Left forelimb (tissue), 1 donor: ENCODE measurements around the gene KIF6.
"Not testable (repeated sequence)": the region's sequence is repeated elsewhere in the genome, so short reads cannot be mapped to it uniquely, and the experiment has no call there.

Experiments used
- DNase-seq: peaks from one replicate; pipeline ENCODE4 v3.0.0-alpha.2; 2018; ENCODE audit warnings: low spot score

The KIF6 gene

GRCh38 chr6:39553029-39553428 lies 172.2 kb downstream of the KIF6 start:
- DNase-seq: no peak

DNA sequence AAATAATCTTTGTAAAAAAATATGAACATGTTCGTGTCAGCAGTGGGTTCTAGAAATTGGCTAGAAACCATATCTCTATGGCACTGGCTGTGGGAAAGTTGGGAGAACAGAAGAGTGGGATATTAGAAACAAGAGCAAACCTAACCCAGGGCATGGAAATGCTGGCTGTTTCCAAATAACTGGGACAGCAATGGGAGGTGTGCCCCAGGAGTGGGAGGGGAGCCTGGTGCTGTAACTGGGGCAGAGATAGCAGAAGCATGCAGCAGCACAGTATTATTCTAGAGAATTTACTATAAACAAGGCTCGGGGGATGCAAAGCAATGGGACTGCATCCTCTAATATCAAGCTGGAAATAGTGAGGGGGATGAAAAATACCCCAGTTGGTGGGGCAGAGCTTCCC lies 175.0 kb downstream of the KIF6 start:
- DNase-seq: no peak

DNA sequence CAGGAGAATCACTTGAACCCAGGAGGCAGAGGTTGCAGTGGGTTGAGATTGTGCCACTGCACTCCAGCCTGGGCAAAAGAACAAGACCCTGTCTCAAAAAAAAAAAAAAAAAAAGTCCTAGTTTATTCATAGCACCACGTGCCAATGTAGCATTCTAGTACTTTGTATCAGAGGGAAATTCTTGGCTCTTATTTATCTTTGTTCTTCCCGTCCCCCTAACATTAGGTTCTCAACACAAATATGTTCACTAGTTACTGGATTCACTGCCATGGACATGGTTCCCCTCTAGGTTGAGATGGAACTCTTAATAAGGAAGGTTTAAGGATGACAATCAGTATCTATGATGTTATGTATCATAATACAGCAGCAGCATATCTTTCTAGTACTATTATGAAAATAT lies 178.5 kb downstream of the KIF6 start:
- no peak for DNase-seq

GRCh38 chr6:39543950-39544349 lies 181.3 kb downstream of the KIF6 start:
- DNase-seq: no peak

DNA sequence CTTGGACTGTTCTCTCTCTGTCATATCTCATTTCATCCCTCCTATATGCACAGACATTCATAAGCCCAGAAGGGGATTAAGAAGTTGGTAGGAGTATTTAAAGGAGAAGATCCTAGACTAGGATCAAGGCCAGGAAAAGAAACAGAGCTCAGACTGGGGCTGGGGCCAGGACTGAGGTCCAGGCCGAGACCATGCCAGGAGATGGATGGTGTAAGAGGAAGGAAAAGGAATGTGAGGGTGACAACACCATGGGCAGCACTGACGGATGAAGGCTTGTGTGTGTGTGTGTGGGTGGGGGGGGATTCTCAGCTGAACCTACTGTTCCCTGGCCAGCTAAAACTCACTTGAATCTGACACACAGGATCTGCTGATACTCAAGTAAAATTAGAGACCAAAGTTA lies 182.1 kb downstream of the KIF6 start:
- no peak for DNase-seq

- DNase-seq: no peak
Observed at GRCh38 chr6:39540454-39540853, 184.8 kb downstream of the KIF6 start.

DNA sequence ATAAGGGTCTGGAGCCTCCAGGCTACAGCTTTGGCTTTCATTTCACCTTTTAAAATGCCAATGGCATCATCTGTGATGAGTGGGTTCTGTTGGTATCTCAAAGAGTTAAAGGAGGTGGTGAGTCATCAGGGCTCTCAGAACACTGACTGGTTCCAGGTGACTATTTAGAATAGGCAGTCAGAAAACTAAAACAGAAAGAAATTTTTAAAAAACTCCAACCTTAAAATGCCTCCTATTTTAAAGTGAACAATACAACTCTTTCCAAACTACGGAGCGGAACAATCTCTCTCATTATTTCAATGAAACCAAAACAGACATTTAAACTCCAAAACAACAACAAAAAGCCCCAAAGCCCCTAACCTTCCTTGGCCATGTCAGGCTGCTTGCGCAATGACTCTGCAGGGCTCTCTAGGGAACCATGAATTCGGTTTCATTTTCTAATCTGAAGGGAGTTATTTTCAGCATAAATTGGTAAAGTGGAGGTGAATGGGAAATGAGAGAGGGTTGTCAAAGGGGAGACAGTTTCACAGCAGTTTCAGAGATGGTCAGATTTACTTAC lies 194.9 kb downstream of the KIF6 start:
- no peak for DNase-seq

GRCh38 chr6:39527792-39528564 lies 197.2 kb downstream of the KIF6 start:
- no peak for DNase-seq

- no peak for DNase-seq
Observed at GRCh38 chr6:39524007-39524406, 201.2 kb downstream of the KIF6 start.

- DNase-seq: no peak
Observed at GRCh38 chr6:39521958-39522357, 203.2 kb downstream of the KIF6 start.

GRCh38 chr6:39520916-39521315 lies 204.3 kb downstream of the KIF6 start:
- no peak for DNase-seq

- no peak for DNase-seq
Observed at GRCh38 chr6:39520411-39520810, 204.8 kb downstream of the KIF6 start.

DNA sequence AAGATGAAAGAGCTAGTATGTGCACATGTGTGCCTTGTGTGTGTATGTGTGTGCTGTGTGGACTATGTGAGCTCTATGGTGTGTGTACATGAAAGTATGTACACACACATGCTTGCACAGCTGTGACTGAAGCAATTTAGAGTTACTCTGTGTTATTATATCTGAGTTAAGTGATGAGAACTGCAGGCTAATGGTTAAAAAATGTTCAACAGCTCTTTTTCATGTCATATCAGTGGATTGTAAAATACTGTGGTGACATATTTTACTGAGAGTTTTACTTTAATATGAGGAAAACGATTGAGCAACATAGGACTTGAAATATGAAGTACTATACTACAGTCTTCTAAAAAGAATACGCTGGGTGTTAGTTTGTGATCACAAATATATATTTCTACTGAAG lies 207.0 kb downstream of the KIF6 start:
- DNase-seq: no peak

- no peak for DNase-seq
Observed at GRCh38 chr6:39517756-39518155, 207.5 kb downstream of the KIF6 start.

GRCh38 chr6:39516471-39516870 lies 208.7 kb downstream of the KIF6 start:
- DNase-seq: no peak

DNA sequence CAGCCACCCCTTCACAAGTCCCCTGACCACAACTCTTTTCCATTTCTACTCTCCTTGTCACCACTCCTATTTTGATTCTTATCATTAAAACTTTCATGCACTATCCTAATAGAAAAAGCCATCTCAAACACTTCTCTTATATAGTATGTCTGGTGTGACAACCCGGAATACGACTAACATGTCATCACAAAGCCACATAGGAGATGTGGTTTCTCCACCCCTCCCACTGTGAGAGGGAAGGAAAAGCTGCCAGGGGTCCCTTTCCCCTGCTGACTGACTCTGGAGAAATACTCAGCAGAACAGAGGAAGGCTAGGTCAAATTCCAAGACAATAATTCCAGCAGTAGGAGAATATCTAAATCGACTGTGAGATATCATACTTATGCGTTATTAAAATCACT lies 209.7 kb downstream of the KIF6 start:
- no peak for DNase-seq

- no peak for DNase-seq
Observed at GRCh38 chr6:39515006-39515405, 210.2 kb downstream of the KIF6 start.

GRCh38 chr6:39509831-39510230 lies 215.4 kb downstream of the KIF6 start:
- DNase-seq: not testable (repeated sequence)

DNA sequence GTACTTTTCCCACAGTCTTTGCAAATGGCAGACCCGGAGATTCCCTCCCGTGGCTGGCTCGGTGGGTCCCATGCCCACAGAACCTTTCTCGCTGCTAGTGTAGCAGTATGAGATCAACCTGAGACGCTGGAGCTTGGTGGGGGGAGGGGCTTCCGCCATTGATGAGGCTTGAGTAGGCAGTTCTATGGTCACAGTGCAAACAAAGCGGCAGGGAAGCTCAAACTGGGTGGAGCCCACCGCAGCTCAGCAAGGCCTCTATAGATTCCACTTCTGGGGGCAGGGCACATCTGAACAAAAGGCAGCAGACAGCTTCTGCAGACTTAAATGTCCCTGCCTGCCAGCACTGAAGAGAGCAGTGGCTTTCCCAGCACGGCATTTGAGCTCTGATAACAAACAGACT lies 216.7 kb downstream of the KIF6 start:
- DNase-seq: no peak

GRCh38 chr6:39507331-39507998 lies 217.7 kb downstream of the KIF6 start:
- DNase-seq: no peak

DNA sequence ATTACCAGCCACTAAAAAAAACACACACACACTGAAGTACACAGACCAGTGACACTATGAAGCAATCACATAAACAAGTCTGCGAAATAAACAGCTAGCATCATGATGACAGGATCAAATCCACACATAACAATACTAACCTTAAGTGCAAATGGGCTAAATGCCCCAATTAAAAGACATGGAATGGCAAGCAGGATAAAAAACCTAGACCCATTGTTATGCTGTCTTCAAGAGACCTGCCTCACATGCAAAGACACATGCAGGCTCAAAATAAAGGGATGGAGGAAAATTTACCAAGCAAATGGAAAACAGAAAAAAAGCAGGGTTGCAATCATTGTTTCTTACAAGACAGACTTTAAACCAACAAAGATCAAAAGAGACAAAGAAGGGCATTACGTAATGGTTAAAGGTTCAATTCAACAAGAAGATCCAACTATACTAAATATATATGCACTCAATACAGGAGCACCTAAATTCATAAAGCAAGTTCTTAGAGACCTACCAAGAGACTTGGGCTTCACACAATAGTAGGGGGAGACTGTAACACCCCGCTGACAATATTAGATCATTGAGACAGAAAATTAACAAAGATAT lies 222.7 kb downstream of the KIF6 start:
- DNase-seq: not testable (repeated sequence)

- DNase-seq: no peak
Observed at GRCh38 chr6:39499053-39499452, 226.2 kb downstream of the KIF6 start.

DNA sequence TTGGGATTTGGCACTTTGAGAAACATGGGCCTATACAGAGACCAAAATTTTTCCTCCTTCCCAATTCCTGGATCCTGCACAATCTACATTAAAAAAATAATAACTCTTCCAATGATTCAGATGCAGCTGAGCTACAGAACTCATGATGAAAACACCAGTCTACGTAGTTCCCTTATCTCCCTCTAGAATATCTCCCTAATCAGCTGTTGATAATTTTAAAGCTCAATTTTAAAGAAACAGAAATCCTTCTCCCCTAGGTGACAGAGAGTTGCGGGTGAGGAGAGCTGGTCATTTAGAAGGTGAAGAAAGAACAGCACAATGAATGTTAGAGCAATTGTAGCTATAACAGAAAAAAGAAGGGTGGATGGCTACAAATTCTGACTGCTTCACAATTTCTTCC lies 227.1 kb downstream of the KIF6 start:
- DNase-seq: no peak
